H1 (cell line): ENCODE results near the gene RESP18. TPM values are rescaled to one million over a fixed set of nuclear protein-coding genes. Genes with fewer than 3 reads are reported as not detected.

Experiments used
- CTCF ChIA-PET: fragments of 300-600 bp; sonication (Branson Sonifier 250); formaldehyde crosslinking; loops from one replicate; lab custom pipeline; 2021; ENCODE audit not compliant: partially characterized antibody; lab: Charles Lee
- POLR2A ChIA-PET: fragments of 300-600 bp; sonication (Branson Sonifier 250); formaldehyde crosslinking; loops from one replicate; lab custom pipeline; 2021; ENCODE audit warnings: inconsistent platforms; ENCODE audit not compliant: partially characterized antibody; lab: Charles Lee
- DNase-seq, 2 experiments: peaks; one replicate each; pipeline versions ENCODE4 v3.0.0 to v3.0.0-alpha.2; 2010 to 2022; ENCODE audit warnings: low spot score in 2 of 2, low read depth in 1 of 2, mixed read lengths in 1 of 2
- FAIRE-seq: peaks from 2 replicates; lab custom pipeline; 2011; peaks lifted over from hg19 to GRCh38; lab: Jason Lieb, UNC
- H2AFZ ChIP-seq: 2 replicates; pipeline ENCODE4 v1.8.1; 2012; ENCODE audit warnings: low read length, inconsistent platforms
- H2AK5ac ChIP-seq: 2 replicates; pipeline ENCODE4 v1.6.1; 2013; ENCODE audit warnings: low read depth, low read length
- H2BK120ac ChIP-seq: replicated peaks from 2 replicates; pipeline ENCODE3; 2013; ENCODE audit warnings: low read depth, low read length, inconsistent platforms
- H2BK12ac ChIP-seq: 2 replicates; pipeline ENCODE4 v1.6.1; 2013; ENCODE audit warnings: low read depth, low read length
- H2BK15ac ChIP-seq: 2 replicates; pipeline ENCODE4 v1.6.1; 2013; ENCODE audit warnings: low read length
- H2BK20ac ChIP-seq: 2 replicates; pipeline ENCODE4 v1.6.1; 2013; ENCODE audit warnings: low read length
- H2BK5ac ChIP-seq: 2 replicates; pipeline ENCODE4 v1.6.1; 2013; ENCODE audit warnings: low read depth, low read length
- H3K14ac ChIP-seq: 2 replicates; pipeline ENCODE4 v1.6.1; 2013; ENCODE audit warnings: inconsistent platforms; ENCODE audit not compliant: insufficient read length
- H3K18ac ChIP-seq: 2 replicates; pipeline ENCODE4 v1.6.1; 2013; ENCODE audit warnings: low read length; ENCODE audit errors: extremely low read depth
- H3K23ac ChIP-seq: 2 replicates; pipeline ENCODE4 v1.6.1; 2013; ENCODE audit warnings: inconsistent platforms; ENCODE audit not compliant: insufficient read length
- H3K23me2 ChIP-seq: 2 replicates; pipeline ENCODE4 v1.6.1; 2013; ENCODE audit warnings: low read depth, low read length
- H3K27ac ChIP-seq: 2 replicates; pipeline ENCODE4 v1.6.1; 2011; ENCODE audit warnings: low read depth, low read length, inconsistent platforms
- H3K27me3 ChIP-seq, 4 experiments: replicated peaks in 1 of 4; 1 replicate in 1 of 4; 2 replicates in 3 of 4; pipeline versions ENCODE4 v1.6.1 to v1.8.1; 2011 to 2013; ENCODE audit warnings: low read length in 3 of 4, mild to moderate bottlenecking in 3 of 4, inconsistent platforms in 2 of 4, mixed read lengths in 2 of 4, moderate library complexity in 1 of 4; ENCODE audit not compliant: control insufficient read depth in 3 of 4, insufficient read depth in 3 of 4; ENCODE audit errors: extremely low read depth in 1 of 4
- H3K36me3 ChIP-seq, 4 experiments: 2 replicates each; pipeline versions ENCODE4 v1.6.1 to v1.8.1; 2011 to 2013; ENCODE audit warnings: mild to moderate bottlenecking in 4 of 4, low read length in 3 of 4, moderate library complexity in 2 of 4, control low read depth in 1 of 4, inconsistent platforms in 1 of 4; ENCODE audit not compliant: insufficient read depth in 4 of 4, control insufficient read depth in 2 of 4
- H3K4ac ChIP-seq: replicated peaks from 2 replicates; pipeline ENCODE3; 2013; ENCODE audit warnings: low read length, low read depth, mixed read lengths, inconsistent platforms; ENCODE audit not compliant: insufficient read length
- H3K4me1 ChIP-seq, 4 experiments: replicated peaks in 1 of 4; 1 replicate in 1 of 4; 2 replicates in 3 of 4; pipeline versions ENCODE4 v1.6.1 to v1.8.1; 2011 to 2013; ENCODE audit warnings: low read length in 3 of 4, inconsistent platforms in 2 of 4, mixed read lengths in 1 of 4; ENCODE audit not compliant: insufficient read depth in 4 of 4, control insufficient read depth in 3 of 4
- H3K4me2 ChIP-seq, 2 experiments: 2 replicates each; pipeline versions ENCODE4 v1.6.1 to v1.8.1; 2011 to 2013; ENCODE audit warnings: low read depth in 2 of 2, low read length in 2 of 2, control low read depth in 1 of 2, inconsistent platforms in 1 of 2, mild to moderate bottlenecking in 1 of 2; ENCODE audit not compliant: insufficient read depth in 1 of 2
- H3K4me3 ChIP-seq, 4 experiments: fragments of 200-600, 300-600 bp in 1 of 4; sonication (generic), shearing (Covaris generic), sonication (Bioruptor Twin) in 1 of 4; 2 replicates each; pipeline versions ENCODE4 v1.5.1 to v1.8.1; 2011 to 2016; ENCODE audit warnings: low read length in 4 of 4, low read depth in 3 of 4, control low read depth in 2 of 4, inconsistent platforms in 2 of 4, mild to moderate bottlenecking in 2 of 4, mixed read lengths in 1 of 4, moderate library complexity in 1 of 4; ENCODE audit not compliant: insufficient read depth in 2 of 4; ENCODE audit errors: extremely low read depth in 1 of 4
- H3K56ac ChIP-seq: replicated peaks from 2 replicates; pipeline ENCODE3; 2013; ENCODE audit warnings: low read depth, mild to moderate bottlenecking, mixed read lengths, low read length, inconsistent platforms; ENCODE audit not compliant: insufficient read length
- H3K79me1 ChIP-seq: 2 replicates; pipeline ENCODE4 v1.6.1; 2013; ENCODE audit warnings: low read depth, low read length, control low read depth
- H3K79me2 ChIP-seq, 2 experiments: 2 replicates each; pipeline versions ENCODE4 v1.6.1 to v1.8.1; 2012 to 2013; ENCODE audit warnings: low read length in 2 of 2, mild to moderate bottlenecking in 2 of 2, inconsistent platforms in 1 of 2; ENCODE audit not compliant: insufficient read depth in 2 of 2, control insufficient read depth in 1 of 2
- H3K9ac ChIP-seq, 4 experiments: replicated peaks in 1 of 4; 1 replicate in 1 of 4; 2 replicates in 3 of 4; pipeline versions ENCODE4 v1.6.1 to v1.8.1; 2011 to 2013; ENCODE audit warnings: low read depth in 3 of 4, low read length in 3 of 4, control low read depth in 2 of 4, mild to moderate bottlenecking in 2 of 4, moderate library complexity in 2 of 4, inconsistent platforms in 1 of 4; ENCODE audit errors: extremely low read depth in 1 of 4
- H3K9me3 ChIP-seq, 2 experiments: 2 replicates each; pipeline versions ENCODE4 v1.6.1 to v1.8.1; 2012 to 2013; ENCODE audit warnings: mild to moderate bottlenecking in 2 of 2, moderate library complexity in 2 of 2, control low read depth in 1 of 2, inconsistent platforms in 1 of 2, low read depth in 1 of 2, low read length in 1 of 2, mixed read lengths in 1 of 2; ENCODE audit not compliant: insufficient read depth in 2 of 2
- H4K20me1 ChIP-seq, 2 experiments: replicated peaks in 1 of 2; 2 replicates each; pipeline versions ENCODE3 to v1.8.1; 2011 to 2013; ENCODE audit warnings: inconsistent platforms in 2 of 2, low read length in 2 of 2, mild to moderate bottlenecking in 1 of 2; ENCODE audit not compliant: insufficient read depth in 2 of 2, control insufficient read depth in 1 of 2
- H4K5ac ChIP-seq: 2 replicates; pipeline ENCODE4 v1.6.1; 2013; ENCODE audit warnings: low read length, low read depth, mixed read lengths, inconsistent platforms; ENCODE audit not compliant: insufficient read length
- H4K8ac ChIP-seq: 2 replicates; pipeline ENCODE4 v1.8.0; 2013; ENCODE audit warnings: mild to moderate bottlenecking, moderate library complexity, low read length, inconsistent platforms; ENCODE audit not compliant: insufficient read depth; ENCODE audit errors: extremely low read depth
- H4K91ac ChIP-seq: replicated peaks from 2 replicates; pipeline ENCODE3; 2013; ENCODE audit warnings: low read length, mixed read lengths, inconsistent platforms; ENCODE audit not compliant: insufficient read length
- ASH2L ChIP-seq: fragments of 200-600, 300-600 bp; sonication (generic); IDR thresholded peaks from one replicate; pipeline ENCODE4 v1.7.1; 2017; ENCODE audit warnings: low read length
- CBX5 ChIP-seq: fragments of 300-800, 300-1000 bp; sonication (generic); IDR thresholded peaks from 2 replicates; pipeline ENCODE4 v1.7.1; 2016; ENCODE audit warnings: antibody characterized with exemption, low read length, low read depth
- CEBPB ChIP-seq: IDR thresholded peaks from 2 replicates; pipeline ENCODE4 v1.6.1; 2012; ENCODE audit warnings: low read depth, low read length
- CREB1 ChIP-seq: IDR thresholded peaks from 2 replicates; pipeline ENCODE4 v1.6.1; 2012; ENCODE audit warnings: inconsistent platforms
- EZH2 ChIP-seq: fragments of 200-600 bp; sonication (generic); IDR thresholded peaks from 2 replicates; pipeline ENCODE4 v1.7.1; 2012; ENCODE audit warnings: low read depth, mild to moderate bottlenecking, moderate library complexity, low read length, inconsistent platforms; ENCODE audit not compliant: severe bottlenecking
- FOSL1 ChIP-seq: IDR thresholded peaks from 2 replicates; pipeline ENCODE4 v1.6.1; 2011; ENCODE audit warnings: mild to moderate bottlenecking, low read depth, low read length, moderate library complexity; ENCODE audit not compliant: insufficient read depth
- GABPA ChIP-seq: IDR thresholded peaks from 2 replicates; pipeline ENCODE4 v1.6.1; 2011; ENCODE audit warnings: mild to moderate bottlenecking, low read length, moderate library complexity, borderline replicate concordance; ENCODE audit not compliant: insufficient read depth
- JUND ChIP-seq: IDR thresholded peaks from 2 replicates; pipeline ENCODE4 v1.6.1; 2011; ENCODE audit warnings: mild to moderate bottlenecking, improper control_type of control experiment, low read length
- RFX5 ChIP-seq: IDR thresholded peaks from 2 replicates; pipeline ENCODE4 v1.6.1; 2011; ENCODE audit warnings: low read depth, low read length, improper control_type of control experiment, borderline replicate concordance
- SAP30 ChIP-seq: fragments of 300-600 bp; sonication (generic); IDR thresholded peaks from 2 replicates; pipeline ENCODE4 v1.7.1; 2012; ENCODE audit warnings: low read length, moderate library complexity, mild to moderate bottlenecking, inconsistent platforms; ENCODE audit not compliant: insufficient read depth, insufficient replicate concordance
- SIRT6 ChIP-seq: IDR thresholded peaks from one replicate; pipeline ENCODE4 v1.7.1; 2012; ENCODE audit warnings: low read length, inconsistent platforms
- SIX5 ChIP-seq: IDR thresholded peaks from 2 replicates; pipeline ENCODE4 v1.6.1; 2011; ENCODE audit warnings: mild to moderate bottlenecking, low read depth, low read length
- SP2 ChIP-seq: IDR thresholded peaks from 2 replicates; pipeline ENCODE4 v1.6.1; 2012; ENCODE audit warnings: mild to moderate bottlenecking, low read length, inconsistent platforms
- TCF12 ChIP-seq: IDR thresholded peaks from 2 replicates; pipeline ENCODE4 v1.6.1; 2011; ENCODE audit warnings: low read depth, mild to moderate bottlenecking, low read length
- WGBS, 2 experiments: shearing (Covaris generic) in 1 of 2; methylation state at CpG; one replicate each; pipeline versions ENCODE4 v1.1.6 to v1.1.7; 2013 to 2015; ENCODE audit warnings: low lambda C conversion rate in 2 of 2, mixed read lengths in 2 of 2, inconsistent platforms in 1 of 2, low coverage in 1 of 2, missing lambda C conversion rate in 1 of 2; ENCODE audit not compliant: insufficient replicate concordance in 2 of 2, insufficient coverage in 1 of 2, insufficient read length in 1 of 2; ENCODE audit errors: extremely low coverage in 1 of 2, missing lambda C conversion rate in 1 of 2; 5-methylcytosine and 5-hydroxymethylcytosine counted together
- polyA plus RNA-seq, 7 experiments: library from polyadenylated mRNA; depleted of rRNA in 3 of 7; stranded (reverse) in 5 of 7; unstranded in 2 of 7; fragments of >200 nt in 5 of 7; fragments of 200-250 nt in 2 of 7; gene quantifications; 1 replicate in 5 of 7; 2 replicates in 1 of 7; 4 replicates in 1 of 7; pipeline versions ENCODE4 v1.2.1 to v1.2.3, GENCODE V29; 2011 to 2013; ENCODE audit warnings: missing spikeins in 2 of 7, mixed read lengths in 2 of 7
- total RNA-seq: library from RNA; stranded (reverse); fragmentation: NEBNext Ultra II Directional; extraction: Animal tissue kit (Norgen Biotek cat#: 25700); gene quantifications from 2 replicates; pipeline ENCODE4 v1.2.1, GENCODE V29; 2021

Gene RESP18
- total and polyA plus RNA-seq, 2 of the 8 experiments (the other 6 are each of a cell fraction or from before 2014, with no cell fraction given): not detected

DNA sequence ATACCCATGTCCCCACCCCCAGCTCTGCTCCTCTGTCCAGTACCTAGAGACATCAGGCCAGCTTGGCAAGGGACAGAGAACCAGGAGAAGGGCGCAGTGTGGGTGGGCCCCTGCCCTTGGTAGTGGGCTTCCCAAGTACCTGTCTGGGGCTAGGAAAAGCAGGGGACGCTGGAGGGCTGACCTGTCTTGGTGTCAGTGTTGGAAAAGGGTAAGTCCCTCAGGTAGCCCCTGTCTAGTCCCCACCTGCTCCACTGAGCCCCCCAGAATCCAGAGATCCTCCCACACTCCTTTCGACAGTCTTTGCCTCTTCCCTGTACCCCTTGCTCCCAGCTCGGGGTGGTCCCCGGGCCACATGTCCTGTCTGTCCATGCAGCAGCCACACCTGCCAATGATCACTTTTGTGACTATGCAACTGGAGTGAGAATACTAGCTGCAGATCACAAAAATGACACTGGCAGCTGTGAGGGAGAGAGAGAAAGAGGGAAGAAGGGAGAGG lies 38.8 kb downstream of the RESP18 start:
- Histone ChIP-seq H3K27ac (no peak overlapping the region), H2BK5ac (no peak overlapping the region), H3K4me2 (peak overlapping the region; percentile 69 to 76), H4K20me1 (no peaks in the 10 kb centered on the region), H3K27me3 (peaks cover 0 to 24% (median 13%) of the 10 kb centered on the region in 4 experiments; a peak in 6 of 7 replicates), H3K14ac (no peak overlapping the region), H3K4ac (peak overlapping the region; percentile 92), H3K9me3 (0 out of 4 replicates have a peak, but pooled peaks cover 0 to 5% of the 10 kb centered on the region in 2 experiments), H4K8ac (peak overlapping the region; percentile 16), H4K5ac (no peak overlapping the region), H3K18ac (no peak overlapping the region), H2BK12ac (peak overlapping the region; percentile 60; the same call in 1 of the 2 replicates), H2BK15ac (0 out of 2 replicates have a peak overlapping the region, but pooled peaks have one; percentile 29), H2BK120ac (no peak overlapping the region), H4K91ac (peak overlapping the region; percentile 71), H3K4me3 (peak overlapping the region in 3 of 4 experiments; percentile 60 to 74 (median 74); a peak in 4 of 8 replicates), H2BK20ac (no peak overlapping the region), H3K36me3 (no peaks in the 10 kb centered on the region), H3K23me2 (peaks cover 4% of the 10 kb centered on the region; the same call in 1 of the 2 replicates), H3K9ac (no peak overlapping the region), H3K56ac (no peak overlapping the region), H2AFZ (no peak overlapping the region), H3K79me1 (no peaks in the 10 kb centered on the region; the same call in 1 of the 2 replicates), H3K79me2 (no peaks in the 10 kb centered on the region), H2AK5ac (0 out of 2 replicates have a peak overlapping the region, but pooled peaks have one; percentile 25), H3K4me1 (peaks cover 0 to 5% (median under 1%) of the 10 kb centered on the region in 4 experiments; a peak in 3 of 7 replicates), H3K23ac (no peak overlapping the region)
- ChIA-PET POLR2A (interaction anchor here (0.6 to 4.3 kb wide), 6 partner anchors 10 to 86 kb away, joined by 3 to 33 read pairs (median 4); partner anchors contain the start of genes DNAJB2, GLB1L and STK16), CTCF (interaction anchor here (0.6 to 11.7 kb wide), 18 partner anchors 10 to 183 kb away, joined by 3 to 220 read pairs (median 4); partner anchors contain the start of genes ANKZF1, ATG9A, CNPPD1 and DNAJB2)
- DNase-seq (no peak), FAIRE-seq (no peak)
- 84% methylated on average over 5 of the region's 5 CpGs; no CpG with 5 or more reads in 1 of the 2 experiments for WGBS, 2 experiments
- TF ChIP-seq ASH2L (no peak), FOSL1 (no peak), JUND (no peak), CREB1 (no peak), CEBPB (no peak), SAP30 (no peak), SIX5 (no peak), TCF12 (no peak), RFX5 (no peak), GABPA (no peak), SP2 (no peak), SIRT6 (no peak), EZH2 (no peak), CBX5 (no peak)
